HCT116 (cell line): ENCODE data around the gene C10orf53.

Experiments
- CTCF ChIP-seq, 3 experiments: fragments of 200-600 bp in 1 of 3; sonication (generic) in 1 of 3; IDR thresholded peaks in 2 of 3; conservative IDR thresholded peaks in 1 of 3; 2 replicates each; pipeline ENCODE4 v1.5.1; 2012 to 2017; ENCODE audit warnings: low read depth in 2 of 3, low read length in 2 of 3, antibody characterized with exemption in 1 of 3, borderline replicate concordance in 1 of 3, control low read depth in 1 of 3, mild to moderate bottlenecking in 1 of 3, mixed read lengths in 1 of 3, mixed run types in 1 of 3, moderate library complexity in 1 of 3; ENCODE audit not compliant: insufficient read depth in 1 of 3
- EZH2 ChIP-seq: fragments of 200-600 bp; sonication (generic); IDR thresholded peaks from 2 replicates; pipeline ENCODE4 v1.6.1; 2017; ENCODE audit warnings: antibody characterized with exemption, mixed run types
- EZH2phosphoT487 ChIP-seq: fragments of 200-600 bp; IDR thresholded peaks from 2 replicates; pipeline ENCODE4 v1.6.1; 2018; ENCODE audit warnings: antibody characterized with exemption, borderline replicate concordance
- JUND ChIP-seq: IDR thresholded peaks from 2 replicates; pipeline ENCODE4 v1.6.1; 2012
- MAX ChIP-seq: IDR thresholded peaks from 2 replicates; pipeline ENCODE4 v1.6.1; 2012
- POLR2A ChIP-seq: IDR thresholded peaks from 2 replicates; pipeline ENCODE4 v1.7.0; 2011; ENCODE audit warnings: borderline replicate concordance; ENCODE audit not compliant: insufficient read depth, insufficient read length; ENCODE audit errors: extremely low read depth
- POLR2AphosphoS5 ChIP-seq: IDR thresholded peaks from 2 replicates; pipeline ENCODE4 v1.6.1; 2011; ENCODE audit warnings: mild to moderate bottlenecking, low read depth, low read length, moderate library complexity
- SRF ChIP-seq: IDR thresholded peaks from 2 replicates; pipeline ENCODE4 v1.6.1; 2012; ENCODE audit warnings: low read depth
- TF ChIP-seq, protein P1 (sequence below): IDR thresholded peaks from 2 replicates; pipeline ENCODE4 v1.6.1; 2012; ENCODE audit warnings: low read depth

DNA sequence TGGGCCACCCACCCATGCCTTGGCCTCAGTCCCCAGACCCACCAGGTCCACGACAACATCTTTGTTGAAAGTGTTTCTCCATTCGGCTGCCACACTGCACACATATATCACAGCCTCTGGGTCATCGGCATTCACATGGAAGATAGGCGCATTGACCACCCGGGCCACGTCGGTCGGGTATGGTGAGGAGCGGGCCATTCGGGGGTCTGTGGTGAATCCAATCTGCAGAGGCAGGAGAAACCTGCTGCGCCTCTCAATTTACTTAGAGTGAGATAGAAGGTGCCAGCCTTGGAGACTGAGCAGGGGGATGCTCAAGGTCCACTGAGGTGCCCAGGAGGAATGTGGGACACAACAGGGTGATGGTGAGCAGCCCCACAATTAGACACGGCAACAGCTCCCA lies 66.3 kb downstream of the C10orf53 start:
- TF ChIP-seq CTCF (IDR thresholded peaks at IDR 0.05 in 2 of 3, conservative IDR thresholded peaks at IDR 0.05 in 1 of 3; ENCODE audit: borderline replicate concordance in 1 of 3, insufficient read depth in 1 of 3, low read depth in 2 of 3, low read length in 2 of 3) = no peak
- TF ChIP-seq POLR2A = no peak
- no peak for TF ChIP-seq JUND
- no peak for TF ChIP-seq EZH2phosphoT487
- no peak for TF ChIP-seq SRF
- TF ChIP-seq MAX = no peak
- TF ChIP-seq POLR2AphosphoS5 = no peak
- TF ChIP-seq, protein P1, sequence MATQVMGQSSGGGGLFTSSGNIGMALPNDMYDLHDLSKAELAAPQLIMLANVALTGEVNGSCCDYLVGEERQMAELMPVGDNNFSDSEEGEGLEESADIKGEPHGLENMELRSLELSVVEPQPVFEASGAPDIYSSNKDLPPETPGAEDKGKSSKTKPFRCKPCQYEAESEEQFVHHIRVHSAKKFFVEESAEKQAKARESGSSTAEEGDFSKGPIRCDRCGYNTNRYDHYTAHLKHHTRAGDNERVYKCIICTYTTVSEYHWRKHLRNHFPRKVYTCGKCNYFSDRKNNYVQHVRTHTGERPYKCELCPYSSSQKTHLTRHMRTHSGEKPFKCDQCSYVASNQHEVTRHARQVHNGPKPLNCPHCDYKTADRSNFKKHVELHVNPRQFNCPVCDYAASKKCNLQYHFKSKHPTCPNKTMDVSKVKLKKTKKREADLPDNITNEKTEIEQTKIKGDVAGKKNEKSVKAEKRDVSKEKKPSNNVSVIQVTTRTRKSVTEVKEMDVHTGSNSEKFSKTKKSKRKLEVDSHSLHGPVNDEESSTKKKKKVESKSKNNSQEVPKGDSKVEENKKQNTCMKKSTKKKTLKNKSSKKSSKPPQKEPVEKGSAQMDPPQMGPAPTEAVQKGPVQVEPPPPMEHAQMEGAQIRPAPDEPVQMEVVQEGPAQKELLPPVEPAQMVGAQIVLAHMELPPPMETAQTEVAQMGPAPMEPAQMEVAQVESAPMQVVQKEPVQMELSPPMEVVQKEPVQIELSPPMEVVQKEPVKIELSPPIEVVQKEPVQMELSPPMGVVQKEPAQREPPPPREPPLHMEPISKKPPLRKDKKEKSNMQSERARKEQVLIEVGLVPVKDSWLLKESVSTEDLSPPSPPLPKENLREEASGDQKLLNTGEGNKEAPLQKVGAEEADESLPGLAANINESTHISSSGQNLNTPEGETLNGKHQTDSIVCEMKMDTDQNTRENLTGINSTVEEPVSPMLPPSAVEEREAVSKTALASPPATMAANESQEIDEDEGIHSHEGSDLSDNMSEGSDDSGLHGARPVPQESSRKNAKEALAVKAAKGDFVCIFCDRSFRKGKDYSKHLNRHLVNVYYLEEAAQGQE = no peak
- no peak for TF ChIP-seq EZH2
